Measurements from ENCODE around the gene RAB42. TPM values are rescaled to one million over a fixed set of nuclear protein-coding genes. Genes with fewer than 3 reads are reported as not detected.

The RAB42 gene, protein sequence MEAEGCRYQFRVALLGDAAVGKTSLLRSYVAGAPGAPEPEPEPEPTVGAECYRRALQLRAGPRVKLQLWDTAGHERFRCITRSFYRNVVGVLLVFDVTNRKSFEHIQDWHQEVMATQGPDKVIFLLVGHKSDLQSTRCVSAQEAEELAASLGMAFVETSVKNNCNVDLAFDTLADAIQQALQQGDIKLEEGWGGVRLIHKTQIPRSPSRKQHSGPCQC
- 1 to 10 TPM; 3.8 to 6.7 TPM for total RNA-seq

DNA sequence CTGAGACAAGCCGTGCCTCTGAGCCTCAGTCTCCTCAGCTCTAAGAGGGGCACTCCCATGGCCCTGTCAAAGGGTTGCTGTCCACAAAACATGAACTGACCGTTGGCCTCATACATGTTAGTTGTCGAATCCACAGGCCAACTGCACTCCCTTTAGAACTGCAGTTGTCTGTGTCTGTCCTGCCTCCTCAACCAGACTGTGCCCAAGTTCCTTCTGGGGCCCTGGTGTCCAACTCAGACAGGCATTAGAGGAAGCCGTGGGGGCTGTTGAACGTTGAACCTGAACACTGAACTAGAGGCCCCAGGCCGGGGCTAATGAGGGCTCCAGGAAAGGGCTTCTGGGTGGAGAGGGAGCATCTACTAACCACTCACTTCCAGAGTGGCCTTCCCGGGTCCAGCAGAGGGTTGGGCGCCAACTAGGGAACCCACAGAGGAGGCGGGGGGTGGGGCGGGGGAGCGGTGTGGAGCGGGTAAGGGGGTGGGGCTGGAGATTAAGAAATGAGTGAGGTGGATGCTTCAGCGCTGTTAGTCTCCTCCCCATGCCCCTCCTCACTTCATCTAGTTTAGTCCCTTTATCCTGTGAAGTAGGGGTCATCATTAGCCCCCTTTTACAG lies at the start of gene RAB42:
TSS of gene RAB42 (plus strand) at position 558 of the 613 bp plus-strand sequence. CDS start 247 bp downstream, outside the sequence.

DNA sequence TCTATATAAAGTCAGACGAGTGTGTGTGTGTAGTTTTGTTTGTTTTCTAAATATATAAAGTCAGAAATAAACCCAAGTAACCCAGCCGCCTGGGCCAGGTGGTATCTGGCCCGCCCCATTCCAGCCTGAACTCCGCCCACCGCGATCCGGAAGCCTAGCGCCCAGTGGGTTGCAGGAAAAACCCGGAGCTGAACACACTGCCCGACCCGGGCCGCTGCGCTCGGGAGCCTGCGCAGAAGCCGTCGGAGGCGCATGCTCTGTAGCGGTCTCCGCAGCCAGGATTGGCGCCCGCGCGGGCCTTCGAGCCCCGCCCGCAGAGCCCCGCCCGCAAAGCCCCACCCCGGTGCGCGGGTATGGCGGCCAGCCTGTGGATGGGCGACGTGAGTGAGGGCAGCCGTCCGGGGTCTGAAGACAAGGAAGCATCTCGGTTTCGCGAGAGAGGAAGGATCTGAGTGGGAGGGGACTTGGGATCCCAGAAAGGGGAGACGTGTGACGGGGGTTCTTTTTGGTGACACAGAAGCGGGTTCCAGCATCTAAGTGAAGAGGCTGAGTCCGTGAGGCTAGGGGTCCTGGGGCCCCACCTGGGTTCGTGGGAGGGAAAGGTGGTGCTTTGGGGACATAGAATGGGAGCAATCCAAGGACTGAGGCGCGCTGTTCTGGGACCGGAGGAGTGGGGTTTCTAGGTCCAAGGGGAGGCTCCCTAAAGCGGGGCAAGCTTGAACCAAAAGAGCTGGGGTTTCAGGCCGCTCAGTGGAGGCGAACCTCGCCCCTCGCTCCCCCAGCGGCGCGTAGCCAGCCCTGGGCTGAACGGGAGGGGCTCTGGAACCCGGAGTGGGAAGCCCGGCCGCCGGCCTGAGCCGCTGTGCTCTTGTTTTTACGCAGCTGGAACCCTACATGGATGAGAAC lies 39.1 kb upstream of the RAB42 start, which contains the start of gene TRNAU1AP:
TSS of gene TRNAU1AP (plus strand) at position 328 of the 906 bp plus-strand sequence. CDS start at position 354, 26 bp downstream.

DNA sequence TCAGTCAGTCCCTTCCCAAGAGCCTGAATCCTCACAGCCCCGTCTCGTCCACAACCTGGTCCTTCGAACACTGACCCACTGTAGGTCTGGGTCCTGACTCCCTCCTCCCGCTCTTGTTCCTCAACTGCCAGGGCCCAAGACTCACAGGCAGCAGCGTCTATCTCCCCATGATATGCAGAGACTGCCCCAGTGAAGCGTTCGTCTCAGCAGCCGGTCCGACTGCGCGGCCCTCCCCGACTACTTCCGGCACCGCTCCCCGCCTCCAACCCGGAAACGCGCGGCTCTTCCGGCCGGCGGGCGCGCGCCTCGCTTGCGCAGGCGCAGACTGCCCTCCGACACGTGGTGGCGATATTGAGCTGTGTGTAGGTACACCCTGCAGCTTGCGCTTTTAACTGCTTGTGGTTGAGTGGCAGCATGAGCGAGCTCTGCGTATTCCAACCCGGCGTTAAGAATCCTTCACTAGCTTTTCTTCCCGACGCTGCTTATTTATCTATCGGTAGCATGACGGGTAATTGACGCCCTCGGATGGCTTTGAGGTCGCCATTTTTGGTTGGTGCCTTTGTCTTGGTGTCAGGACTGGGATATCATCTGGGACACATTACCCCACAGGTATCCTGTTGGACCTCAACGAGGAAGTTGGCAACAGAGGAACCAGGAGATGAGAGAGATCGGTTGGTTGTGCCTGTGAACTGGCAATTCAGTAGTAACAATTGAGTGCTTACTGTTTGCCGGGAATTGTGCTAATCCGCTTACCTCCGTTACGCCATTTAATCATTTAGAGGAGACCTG lies 51.0 kb downstream of the RAB42 start, which contains the start of gene TAF12:
TSS of gene TAF12 (minus strand) at position 221 of the 789 bp plus-strand sequence. CDS start 20,986 bp downstream, outside the sequence.

Small RNA genes within 50 kb of the gene (small RNA-seq; reads per million reads assigned to genes)
- gene SNORA16A (0 reads per million in 2 donors), gene SNORA44 (0 reads per million in 2 donors), gene SNORA61 (0 reads per million in 2 donors), gene SNORD99 (777 to 1,428 reads per million in 2 donors)

Other genes starting within 250 kb of the RAB42 start
- gene PHACTR4, start 222.5 kb upstream of the RAB42 start, total RNA-seq, result 10 to 100 TPM; 21.0 to 48.3 TPM
- gene RCC1, start 86.2 kb upstream of the RAB42 start, total RNA-seq, result 10 to 100 TPM; 18.9 to 56.3 TPM
- gene TRNAU1AP, start 39.2 kb upstream of the RAB42 start, total RNA-seq, result 10 to 100 TPM; 18.6 to 21.3 TPM
- 10 to 100 TPM; 14.8 to 31.6 TPM for gene TAF12, start 50.8 kb downstream of the RAB42 start, total RNA-seq
- gene RNU11, start 56.3 kb downstream of the RAB42 start, total RNA-seq, result not detected
- 1 to 10 TPM; 7.0 to 8.6 TPM for gene GMEB1, start 76.5 kb downstream of the RAB42 start, total RNA-seq
- 10 to 100 TPM; 67.8 to 84.9 TPM for gene YTHDF2, start 144.7 kb downstream of the RAB42 start, total RNA-seq
- gene OPRD1, start 219.9 kb downstream of the RAB42 start, total RNA-seq, result 1 to 10 TPM in 1 of 2 donors, not detected in 1; 1.7 TPM

Data from melanocyte of skin (primary cell).